ENCODE results near the gene PRRC2C. TPM values are rescaled to one million over a fixed set of nuclear protein-coding genes. Genes with fewer than 3 reads are reported as not detected.
"Not testable (repeated sequence)": the region's sequence is repeated elsewhere in the genome, so short reads cannot be mapped to it uniquely, and the experiment has no call there.

The PRRC2C gene
- total RNA-seq, 1 experiment from 2014 or later: 37.8 TPM

GRCh38 chr1:171583591-171584201, 98.4 kb downstream of the PRRC2C start:
- DNase-seq (ENCODE audit: low spot score): no peak

GRCh38 chr1:171585715-171586114, 100.4 kb downstream of the PRRC2C start:
- no peak for DNase-seq (ENCODE audit: low spot score)

- no peak for DNase-seq (ENCODE audit: low spot score)
These were observed 102.9 kb downstream of the PRRC2C start for GRCh38 chr1:171588230-171588629.

DNA sequence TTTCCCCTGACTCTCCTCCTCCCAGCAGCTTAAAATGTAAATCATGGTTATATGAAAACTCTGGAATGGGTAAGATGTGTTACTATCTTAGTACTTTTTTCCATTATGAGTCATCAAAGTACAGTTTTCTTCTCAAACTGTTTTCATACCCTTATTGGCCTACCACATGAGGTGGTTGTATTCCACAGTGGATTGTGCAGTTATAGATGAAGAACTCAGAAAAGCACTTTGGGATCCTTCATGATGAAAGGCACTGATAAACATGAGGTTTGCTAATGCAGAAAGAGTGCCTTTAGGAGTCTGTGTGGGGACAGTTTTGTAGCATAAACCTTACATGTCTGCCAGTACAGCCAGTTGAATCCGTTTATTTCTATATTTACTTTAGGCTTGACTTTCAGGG, 104.7 kb downstream of the PRRC2C start:
- no peak for DNase-seq (ENCODE audit: low spot score)

DNA sequence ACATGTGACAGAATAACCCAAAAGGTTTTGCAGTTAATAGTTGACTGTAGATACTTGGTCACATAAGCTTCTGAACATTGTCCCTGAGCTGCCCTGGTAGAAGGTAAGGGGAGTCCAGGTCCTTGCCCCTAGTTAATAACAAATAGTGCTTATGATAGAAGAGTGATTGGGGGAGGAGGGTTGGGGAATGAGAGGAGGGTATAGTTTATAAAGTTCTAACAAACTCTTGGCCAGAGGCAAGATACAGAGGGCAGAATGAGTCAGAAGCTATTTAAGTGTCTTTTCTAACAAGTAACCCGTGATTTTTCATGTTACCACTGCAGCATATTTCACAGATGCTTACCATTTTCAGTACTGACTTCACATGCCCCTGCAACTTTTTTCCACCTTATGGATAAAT, 110.0 kb downstream of the PRRC2C start:
- DNase-seq (ENCODE audit: low spot score): no peak

DNA sequence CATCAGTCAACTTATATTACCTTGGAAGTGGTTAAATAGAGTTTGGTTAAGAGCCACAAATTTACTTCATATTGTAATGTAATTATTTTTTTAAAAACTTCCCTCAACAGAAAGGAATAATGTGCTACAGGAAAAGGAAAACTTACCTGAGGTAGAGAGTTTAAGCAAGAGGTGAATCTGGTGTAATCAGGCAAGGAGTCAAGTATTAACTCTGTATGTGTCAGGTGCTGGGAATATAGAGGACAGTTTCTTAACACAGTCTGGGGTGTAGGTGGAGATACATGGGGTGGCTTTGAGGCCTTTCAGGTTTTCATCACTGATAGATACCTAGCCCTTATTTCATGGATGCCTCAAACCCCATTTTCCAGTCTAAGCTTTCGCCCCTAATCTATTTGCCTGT, 110.8 kb downstream of the PRRC2C start:
- no peak for DNase-seq (ENCODE audit: low spot score)

DNA sequence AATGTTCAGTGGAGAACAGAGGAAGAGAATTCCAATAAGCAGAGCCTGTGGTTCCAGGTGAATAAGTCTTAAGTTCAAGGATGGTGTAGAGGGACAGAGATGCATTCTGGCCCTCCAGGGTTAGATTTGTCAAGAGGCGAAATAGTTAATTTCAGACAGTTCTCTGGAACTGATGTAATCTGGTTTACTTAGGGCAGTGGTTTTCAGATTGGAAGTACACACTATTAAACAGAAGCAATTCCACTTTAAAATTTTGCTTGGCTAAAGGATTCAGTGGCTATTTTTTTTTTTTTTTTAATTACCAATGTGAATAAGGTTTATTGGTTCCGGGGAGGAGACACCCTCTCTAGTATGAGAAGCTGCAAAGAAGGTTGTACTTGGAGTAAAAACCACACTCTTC, 111.4 kb downstream of the PRRC2C start:
- DNase-seq (ENCODE audit: low spot score): no peak

DNA sequence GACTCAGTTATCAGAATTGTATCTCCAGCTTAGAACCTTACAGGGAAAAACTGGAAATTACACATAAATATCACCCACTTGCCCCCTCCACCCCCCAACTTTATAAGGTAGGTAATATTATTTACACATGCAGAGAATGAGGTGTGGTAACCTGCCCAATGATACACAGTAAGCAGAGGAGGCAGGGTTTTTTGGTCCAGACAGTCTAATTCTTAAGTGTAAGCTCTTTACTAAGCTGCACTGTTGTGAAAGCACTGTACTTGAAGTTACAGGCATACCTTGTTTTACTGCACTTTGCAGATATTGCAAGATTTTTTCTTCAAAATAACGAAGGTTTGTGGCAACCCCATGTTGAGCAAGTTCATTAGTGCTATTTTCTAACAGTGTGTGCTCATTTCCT, 111.9 kb downstream of the PRRC2C start:
- DNase-seq (ENCODE audit: low spot score): no peak

DNA sequence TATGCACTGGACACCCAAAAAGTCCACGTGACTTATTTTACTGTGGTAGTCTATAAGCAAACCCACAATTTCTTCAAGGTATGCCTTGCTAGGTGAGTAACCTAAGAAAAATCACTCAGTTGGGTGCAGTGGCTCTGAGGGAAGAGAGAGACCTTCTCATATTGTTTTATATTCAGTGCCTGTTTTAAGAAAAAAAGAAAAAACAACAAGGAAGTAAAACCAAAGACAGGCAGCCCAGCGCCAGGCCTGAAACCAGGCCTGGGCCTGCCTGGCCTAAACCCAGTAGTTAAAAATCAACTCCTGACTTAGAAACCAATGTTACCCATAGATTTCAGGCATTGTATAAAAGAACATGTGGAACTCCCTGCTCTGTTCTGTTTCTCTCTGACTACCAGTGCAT, 115.0 kb downstream of the PRRC2C start:
- not testable (repeated sequence) for DNase-seq (ENCODE audit: low spot score)

DNA sequence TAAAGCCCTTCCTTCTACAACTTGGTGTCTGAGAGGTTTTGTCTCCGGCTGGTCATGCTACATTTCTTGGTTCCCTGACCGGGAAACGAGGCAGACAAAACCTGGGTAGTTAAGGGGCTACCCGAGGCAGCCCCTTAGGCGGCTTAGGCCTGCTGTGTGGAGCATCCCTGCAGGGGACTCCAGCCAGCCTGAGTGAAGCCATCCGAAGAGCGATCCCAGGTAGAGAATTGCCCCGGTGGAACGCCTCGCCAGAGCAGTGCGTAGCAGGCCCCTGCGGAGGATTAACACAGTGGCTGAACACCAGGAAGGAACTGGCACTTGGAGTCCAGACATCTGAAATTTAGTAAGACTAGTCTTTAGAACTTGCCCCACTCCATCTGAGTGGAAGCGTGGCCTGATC, 115.5 kb downstream of the PRRC2C start:
- DNase-seq (ENCODE audit: low spot score): no peak

DNA sequence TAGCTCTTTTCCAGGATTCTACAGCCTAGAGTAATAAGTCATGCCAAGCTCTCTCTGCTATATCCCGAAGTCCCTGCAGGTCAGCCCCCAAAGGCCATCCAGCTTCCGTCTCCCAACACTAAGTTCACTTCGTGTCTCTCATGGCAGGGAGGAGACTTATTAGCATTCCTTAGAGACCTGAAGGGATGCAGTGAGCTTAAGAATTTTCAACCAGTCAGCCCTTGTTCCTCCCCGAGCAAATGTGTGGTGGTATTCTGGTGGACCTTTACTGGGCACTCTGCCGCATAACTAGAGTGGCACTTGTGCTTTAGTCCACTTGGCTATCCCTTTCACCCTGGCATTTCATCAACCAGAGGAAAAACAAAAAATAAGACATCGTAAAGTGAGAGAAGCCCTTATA, 117.7 kb downstream of the PRRC2C start:
- DNase-seq (ENCODE audit: low spot score): not testable (repeated sequence)

- no peak for DNase-seq (ENCODE audit: low spot score)
These were observed 121.1 kb downstream of the PRRC2C start for GRCh38 chr1:171606402-171606941.

GRCh38 chr1:171610385-171610784, 125.1 kb downstream of the PRRC2C start:
- no peak for DNase-seq (ENCODE audit: low spot score)

DNA sequence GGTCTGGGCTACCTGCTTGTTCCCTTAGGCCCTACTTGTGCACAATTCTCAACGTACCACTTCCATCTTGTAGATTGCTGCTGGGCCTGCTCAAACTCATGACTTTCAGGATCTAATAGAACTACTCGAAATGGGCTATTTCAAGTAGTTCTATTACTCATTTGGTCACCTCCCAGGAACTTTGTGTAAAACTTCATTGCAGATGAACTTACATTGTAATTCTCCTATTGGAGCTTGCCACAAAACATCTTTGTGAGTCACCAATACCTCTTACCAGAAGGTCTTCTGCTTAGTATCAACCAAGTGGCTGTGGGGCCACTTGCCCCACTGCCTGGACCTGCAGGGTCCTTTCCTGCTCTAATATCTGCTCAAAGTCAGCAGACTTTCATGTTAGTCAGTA, 126.0 kb downstream of the PRRC2C start:
- no peak for DNase-seq (ENCODE audit: low spot score)

GRCh38 chr1:171613282-171613681, 128.0 kb downstream of the PRRC2C start:
- no peak for DNase-seq (ENCODE audit: low spot score)

DNA sequence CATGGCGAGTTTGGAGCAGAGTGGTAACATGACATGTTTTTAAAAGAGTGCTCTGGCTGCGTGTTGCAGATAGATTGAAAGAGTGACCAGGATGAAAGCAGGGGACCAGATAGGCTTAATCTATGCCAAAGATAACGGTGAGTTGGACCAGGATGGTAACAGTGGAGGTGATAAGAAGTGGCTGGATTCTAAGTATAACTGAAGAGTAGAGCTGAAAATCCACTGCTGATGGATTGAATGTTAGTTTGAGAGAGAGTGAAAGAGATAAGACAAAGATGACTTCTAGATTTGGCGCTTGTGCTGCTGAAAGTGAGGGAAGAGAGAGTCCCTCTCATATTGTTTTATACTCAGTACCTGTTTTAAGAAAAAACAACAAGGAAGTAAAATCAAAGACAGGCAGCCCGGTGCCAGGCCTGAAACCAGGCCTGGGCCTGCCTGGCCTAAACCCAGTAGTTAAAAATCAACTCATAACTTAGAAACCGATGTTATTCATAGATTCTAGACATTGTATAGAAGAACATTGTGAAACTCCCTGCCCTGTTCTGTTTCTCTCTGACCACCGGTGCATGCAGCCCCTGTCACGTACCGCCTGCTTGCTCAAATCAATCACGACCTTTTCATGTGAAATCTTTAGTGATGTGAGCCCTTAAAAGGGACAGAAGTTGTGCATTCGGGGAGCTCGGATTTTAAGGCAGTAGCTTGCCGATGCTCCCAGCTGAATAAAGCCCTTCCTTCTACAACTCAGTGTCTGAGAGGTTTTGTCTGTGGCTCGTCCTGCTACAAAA, 130.0 kb downstream of the PRRC2C start:
- not testable (repeated sequence) for DNase-seq (ENCODE audit: low spot score)

DNA sequence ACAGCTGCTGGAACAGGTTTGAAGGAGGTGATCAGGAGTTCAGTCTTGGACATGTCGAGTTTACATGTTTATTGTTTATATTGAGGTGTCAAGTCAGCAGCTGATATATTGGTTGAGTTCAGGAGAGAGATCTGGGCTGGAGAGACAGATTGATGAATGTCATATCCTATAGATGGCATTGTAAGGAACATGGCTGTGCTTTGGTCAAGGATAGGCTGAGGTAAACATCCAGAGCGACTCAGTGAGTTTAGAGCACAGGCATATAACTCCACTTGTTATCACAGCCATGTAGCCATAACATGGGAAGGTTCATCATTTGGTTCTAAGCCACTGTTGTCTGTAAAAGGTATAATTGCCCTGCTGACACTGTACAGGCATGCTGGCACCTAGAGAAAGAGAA, 131.3 kb downstream of the PRRC2C start:
- DNase-seq (ENCODE audit: low spot score): no peak

DNA sequence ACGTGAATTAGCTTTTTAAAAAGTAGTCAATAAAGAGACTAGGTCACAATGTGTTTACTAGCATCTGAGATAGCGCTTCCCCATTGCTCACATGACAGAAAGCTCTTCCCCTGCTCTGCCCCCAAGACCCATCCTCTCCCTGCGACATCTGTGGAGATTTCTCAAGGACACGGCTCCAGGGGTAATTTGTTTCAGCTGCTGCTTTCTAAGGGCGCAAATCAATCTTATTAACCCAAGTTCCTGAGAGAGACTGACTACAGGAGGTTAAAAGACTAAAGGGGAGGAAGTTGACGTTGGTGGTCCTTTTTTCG, 136.8 kb downstream of the PRRC2C start, which contains the start of gene MYOCOS:
MYOCOS (plus strand) TSS at position 92 of the 311 bp plus-strand sequence. CDS start 1,641 bp downstream, outside the sequence.
- no peak for DNase-seq (ENCODE audit: low spot score)

DNA sequence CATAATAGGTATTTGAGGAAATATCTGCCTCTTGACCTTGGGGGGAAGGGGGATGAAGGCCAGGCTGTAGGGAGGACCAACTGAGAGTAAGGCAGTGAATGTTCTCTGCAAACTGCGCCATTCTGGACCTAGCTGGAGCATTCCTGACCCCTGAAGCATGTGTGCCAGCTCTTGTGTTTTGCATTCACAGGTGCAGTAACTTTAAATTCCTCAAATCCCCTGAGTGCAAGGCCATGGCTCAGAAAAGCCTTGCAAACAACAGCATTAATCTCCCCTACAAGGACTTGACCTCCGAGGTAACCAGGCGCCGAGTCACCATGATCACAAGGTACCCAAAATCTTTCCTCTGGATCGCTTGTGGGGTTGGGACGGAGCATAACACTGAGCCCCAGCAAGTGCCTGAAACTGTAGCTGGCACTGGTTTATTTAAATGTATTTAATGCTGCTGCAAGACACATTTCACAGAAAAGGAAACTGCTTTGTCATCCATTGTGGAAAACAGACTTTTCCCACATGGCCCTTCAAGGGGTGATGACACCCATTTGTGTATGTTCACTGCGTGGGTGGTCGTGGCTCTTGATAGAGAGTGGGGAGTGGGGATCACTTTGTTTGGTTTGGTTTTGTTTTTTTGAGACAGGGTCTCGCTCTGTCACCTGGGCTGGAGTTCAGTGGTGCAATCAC, 138.5 kb downstream of the PRRC2C start:
- no peak for DNase-seq (ENCODE audit: low spot score)

- no peak for DNase-seq (ENCODE audit: low spot score)
These were observed 139.9 kb downstream of the PRRC2C start for GRCh38 chr1:171625225-171625624.

DNA sequence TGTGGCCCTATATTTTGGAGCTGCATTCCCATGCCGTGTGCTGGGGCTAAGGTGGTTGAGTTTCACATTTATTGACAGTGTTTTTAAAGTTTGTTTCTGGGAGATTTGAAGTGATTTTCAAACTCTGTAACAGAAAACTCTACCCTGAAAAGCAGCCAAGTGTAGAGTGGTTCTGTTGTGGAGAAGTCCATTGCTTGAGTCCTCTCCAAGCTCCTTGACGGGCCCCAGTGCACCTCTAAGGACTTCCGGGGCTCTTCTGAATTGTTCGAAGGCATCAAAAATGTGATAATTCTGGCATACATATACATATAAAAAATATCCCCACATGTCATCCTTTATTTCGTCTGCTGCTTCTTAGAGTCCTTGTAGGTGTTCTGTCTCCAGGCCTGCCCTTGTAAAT, 141.7 kb downstream of the PRRC2C start:
- no peak for DNase-seq (ENCODE audit: low spot score)

GRCh38 chr1:171628225-171628624, 142.9 kb downstream of the PRRC2C start:
- DNase-seq (ENCODE audit: low spot score): no peak

- no peak for DNase-seq (ENCODE audit: low spot score)
These were observed 150.3 kb downstream of the PRRC2C start for GRCh38 chr1:171635661-171636060.

Measured in H4 (cell line).